HG03039 (cell line): ENCODE measurements around the gene SPATA3.
A peak's percentile ranks its signal among the peaks of the same experiment; 100 is the strongest.

Experiments
- ATAC-seq: cut with Tn5 transposase; IDR thresholded peaks from one replicate; pipeline ENCODE4 v1.9.1; 2021; ENCODE audit warnings: mild to moderate bottlenecking, moderate library complexity; ENCODE audit not compliant: unreplicated experiment

Gene SPATA3

DNA sequence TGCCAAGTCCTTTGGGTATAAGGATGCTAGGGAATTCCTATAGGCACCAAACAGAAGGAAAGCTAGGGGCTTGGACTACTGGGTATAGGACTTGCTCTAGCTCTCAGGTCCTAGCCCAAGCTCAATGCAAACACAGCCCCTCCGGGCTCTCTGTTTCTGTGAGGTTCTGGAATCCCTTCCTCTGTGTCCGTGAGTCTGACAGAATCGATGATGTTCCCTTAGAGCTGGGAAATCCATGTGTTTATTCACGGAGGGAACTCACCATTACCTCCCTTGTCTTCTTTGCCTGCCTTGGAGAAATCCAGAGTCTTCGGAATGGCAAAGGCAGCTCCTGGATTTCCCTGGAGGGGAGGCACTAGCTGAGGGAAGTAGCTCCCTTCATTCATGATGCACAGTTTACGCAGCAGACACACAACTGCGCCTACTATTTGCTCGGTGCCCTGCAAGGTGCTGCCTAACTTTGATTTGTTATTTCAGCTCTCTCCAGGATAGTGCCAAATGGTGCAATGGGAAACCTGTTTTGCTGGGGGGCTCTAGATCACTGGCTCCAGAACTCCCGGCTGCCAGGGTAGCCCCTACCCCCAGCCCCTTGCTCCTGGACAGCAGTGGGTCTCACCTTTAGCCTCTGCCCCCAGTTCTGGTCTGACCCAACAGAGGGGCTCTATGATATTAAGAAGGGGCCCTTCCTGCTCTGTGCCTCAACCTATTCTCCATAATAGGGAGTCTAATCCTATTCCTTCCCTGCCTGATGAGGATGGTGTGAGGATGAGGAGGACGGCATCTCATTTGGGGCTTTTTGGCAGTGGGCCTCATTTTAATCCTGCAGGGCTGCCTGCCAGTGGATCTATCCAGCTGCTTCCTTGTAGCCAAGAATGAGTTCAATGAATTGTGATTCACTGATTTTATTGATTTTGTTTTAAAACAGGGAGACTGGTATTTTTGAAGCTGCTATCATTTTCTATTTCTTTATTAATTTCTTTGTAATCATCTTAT, 52.3 kb downstream of the SPATA3 start:
- no peak for ATAC-seq

DNA sequence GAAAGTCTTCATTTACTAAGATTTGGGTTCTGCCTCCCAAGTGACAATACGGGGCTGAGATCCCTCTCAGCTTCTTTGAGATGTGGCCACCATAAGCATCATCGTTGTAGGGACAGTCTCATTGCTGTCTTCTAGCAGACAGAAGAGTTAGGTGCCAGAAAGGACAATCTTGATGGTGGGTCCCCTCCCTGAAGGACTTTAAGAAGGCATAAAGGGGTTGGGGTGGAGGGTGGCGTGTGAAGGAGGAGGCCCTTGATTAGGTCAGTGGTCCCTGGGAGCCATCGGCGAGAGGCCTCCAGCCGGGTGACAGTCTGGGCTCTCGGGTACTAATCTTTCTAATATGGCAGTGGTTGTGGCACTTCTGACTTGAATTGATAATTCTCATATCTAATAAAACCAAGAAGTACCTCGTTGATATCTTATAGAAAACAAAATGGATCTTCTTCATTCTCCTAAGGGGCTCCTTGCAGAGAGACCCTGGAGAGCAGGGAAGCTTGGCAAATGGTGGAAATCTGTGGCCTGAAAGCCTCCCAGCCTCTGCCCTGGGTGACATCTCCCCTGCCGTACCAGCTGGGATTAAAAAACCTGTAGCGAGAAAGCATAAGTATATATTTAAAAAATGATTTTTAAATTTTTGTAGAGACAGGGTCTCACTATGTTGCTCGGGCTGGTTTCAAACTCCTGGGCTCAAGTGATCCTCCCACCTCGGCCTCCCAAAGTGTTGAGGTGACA, 53.5 kb downstream of the SPATA3 start:
- ATAC-seq, result no peak

DNA sequence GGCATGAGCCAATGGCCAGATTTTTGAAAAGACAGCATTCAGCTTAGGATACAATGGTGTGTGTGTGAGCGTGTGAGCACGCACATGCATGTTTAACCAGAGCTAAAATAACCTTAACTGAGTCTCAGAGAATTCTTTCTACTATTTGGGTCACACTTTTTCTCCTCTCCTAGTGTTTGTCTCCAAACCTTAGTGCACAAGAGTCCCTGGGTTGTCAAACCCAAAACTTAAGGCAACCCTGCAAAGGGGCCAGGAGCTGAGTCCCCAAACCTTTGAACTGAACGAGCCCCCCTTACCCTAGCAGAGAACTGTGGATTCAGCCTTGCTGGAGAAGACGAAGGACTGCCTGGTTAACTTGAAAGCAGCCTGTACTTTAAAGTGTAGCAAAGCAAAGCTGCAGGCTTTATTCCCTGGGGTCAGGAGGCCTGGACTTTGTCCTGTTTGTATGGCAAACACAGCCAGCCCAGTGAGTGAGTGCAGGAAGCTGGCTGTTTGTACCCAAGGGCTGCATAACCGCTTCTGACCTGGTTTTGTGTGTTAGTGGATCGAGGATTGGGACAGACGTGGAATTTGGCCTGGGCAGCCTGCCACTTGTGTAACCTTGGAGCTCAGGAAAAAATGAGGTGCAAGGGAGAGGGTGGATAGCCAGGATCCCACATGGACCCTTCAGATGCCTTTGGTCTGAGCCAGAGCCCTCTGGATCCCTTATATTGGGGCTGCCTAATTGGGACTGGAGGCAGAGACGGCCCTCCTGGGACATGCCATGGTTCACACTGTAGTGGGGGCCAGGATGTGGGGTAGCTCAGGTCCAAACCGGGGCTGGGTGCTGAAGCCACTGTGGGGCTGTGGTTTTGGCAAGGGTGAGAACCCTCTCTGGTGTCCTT, 54.3 kb downstream of the SPATA3 start:
- no peak for ATAC-seq

DNA sequence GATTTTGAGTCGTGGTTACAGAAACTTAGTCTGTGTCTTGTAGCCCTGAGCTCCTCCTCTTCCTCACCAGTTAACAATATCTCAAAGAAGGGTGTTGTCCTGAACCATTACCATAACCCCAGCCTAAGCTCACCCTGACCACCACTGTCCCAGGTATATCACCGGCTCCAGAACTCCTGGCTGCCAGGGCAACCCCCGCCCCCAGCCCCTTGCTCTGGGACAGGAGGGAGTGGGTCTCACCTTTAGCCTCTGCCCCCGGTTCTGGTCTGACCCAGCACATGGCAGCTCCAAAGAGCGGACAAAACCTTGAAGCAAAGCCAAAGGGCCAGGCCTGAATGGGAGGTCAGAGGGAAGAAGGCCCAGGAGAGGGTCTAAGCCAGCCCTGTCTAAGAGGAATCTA, 55.2 kb downstream of the SPATA3 start:
- no peak for ATAC-seq

DNA sequence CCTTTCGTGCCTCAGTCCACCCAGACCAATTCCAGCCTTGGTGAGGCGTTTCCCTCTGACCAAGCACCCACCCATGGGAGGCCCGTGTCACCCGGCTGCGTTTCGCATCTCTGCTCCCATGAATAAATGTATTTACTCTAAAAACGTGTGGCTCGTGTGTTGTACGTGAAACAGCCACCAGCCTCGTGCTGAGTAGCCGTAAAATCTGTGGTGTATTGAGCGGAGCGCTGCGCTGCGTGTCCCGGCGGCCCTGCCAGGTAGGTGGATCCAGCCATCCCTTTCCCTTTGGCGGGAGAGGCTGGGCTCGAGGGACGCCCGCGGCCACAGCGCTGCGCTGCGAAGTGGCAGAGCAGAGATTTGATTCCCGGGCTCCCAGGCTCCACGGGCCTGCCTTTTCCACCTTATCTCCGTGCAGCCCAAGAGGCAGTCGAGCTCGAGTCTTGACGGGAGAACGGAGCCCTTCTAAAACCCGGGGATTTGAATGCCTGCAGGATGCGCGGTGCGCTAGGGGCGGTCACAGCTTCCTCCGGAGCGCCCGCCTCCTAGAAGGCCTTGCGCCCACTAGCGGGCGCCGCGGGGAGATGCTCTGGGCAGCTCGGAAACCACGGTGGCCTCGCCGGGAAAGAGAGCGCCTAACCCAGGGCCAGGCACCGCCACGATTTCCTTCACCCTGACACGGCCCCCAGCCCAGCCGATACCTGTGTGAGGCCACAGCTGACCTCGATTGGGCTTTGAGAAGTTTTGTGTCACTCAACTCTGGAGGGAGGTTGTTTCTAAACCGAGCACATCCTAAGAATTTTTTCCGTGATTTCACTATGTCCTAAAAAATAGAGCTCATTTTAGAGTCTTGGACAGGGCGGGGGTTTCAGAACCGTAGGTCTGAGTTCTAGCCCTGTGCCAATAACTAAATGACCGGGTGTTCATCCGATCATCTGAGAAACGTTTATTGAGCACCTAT, 56.9 kb downstream of the SPATA3 start:
- ATAC-seq, result peak; percentile 69

DNA sequence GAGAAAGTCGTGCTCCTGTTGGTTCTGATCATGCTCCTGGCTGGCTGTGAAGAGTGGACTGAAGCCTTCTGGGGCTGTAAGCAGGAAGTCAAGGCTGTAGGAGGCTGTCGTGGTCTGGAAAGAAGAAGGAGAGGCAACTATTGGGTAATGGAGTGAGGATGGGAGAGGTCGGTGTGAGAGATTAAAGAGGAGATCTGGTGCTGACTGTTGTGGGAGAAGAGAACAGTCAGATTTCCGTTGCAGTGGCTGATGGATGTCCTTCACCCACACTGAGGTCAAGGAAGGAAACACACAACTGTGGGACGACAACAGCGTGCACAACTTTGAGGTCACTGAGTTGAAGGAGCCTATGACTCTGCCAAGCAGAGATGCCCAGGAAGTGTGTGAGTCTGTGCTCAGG, 57.9 kb downstream of the SPATA3 start:
- ATAC-seq, result no peak

DNA sequence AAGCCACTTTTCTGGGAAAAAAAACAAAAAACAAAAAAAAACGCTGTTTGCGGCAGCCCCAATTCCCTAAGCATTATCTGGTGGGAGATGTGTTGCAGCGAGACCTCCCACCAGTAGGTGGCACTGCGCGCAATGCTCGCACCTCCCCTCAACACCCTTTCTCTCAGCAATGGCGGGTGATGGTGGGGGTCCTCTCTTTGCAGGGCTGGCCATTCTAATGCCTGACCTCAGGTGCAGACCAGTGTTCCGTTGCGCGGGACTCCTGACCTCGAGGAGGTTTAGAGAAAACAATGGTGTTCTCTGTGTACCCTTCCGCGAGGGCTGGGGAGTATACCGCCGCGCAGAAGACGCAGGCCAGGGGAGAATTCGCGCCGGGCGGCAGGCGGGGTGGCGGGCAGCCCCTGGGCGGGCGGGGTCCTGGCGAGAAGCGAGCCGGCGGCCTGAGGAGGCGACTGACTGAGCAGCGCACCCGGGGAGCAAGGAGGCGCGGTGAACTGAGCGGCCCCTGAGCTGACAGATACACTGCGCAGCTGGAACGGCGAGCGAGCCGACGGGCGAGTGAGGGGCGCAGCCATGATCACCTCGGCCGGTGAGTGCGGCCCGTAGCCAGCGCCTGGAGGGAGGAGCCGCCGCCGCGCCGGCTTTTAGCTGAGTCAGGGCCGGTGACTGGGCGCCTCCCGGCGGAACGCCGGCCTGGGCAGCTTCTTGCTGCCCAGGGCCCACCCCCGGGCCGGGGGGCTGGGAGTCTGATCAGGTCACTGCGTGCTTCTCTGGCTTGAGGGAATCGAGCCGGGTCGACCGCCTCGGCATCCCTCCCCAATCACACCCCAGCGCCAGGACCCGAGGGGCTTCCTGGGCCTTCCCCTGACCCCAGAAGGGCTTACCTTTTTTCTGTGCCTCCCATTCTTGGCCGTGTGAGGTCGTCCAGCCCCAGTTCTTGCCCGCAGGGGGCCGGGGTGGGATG, 60.8 kb downstream of the SPATA3 start, which contains the start of gene PSMD1:
TSS of gene PSMD1 (plus strand) at position 415 of the 964 bp plus-strand sequence. CDS start at position 574, 159 bp downstream.
- ATAC-seq, result peak; percentile 68

DNA sequence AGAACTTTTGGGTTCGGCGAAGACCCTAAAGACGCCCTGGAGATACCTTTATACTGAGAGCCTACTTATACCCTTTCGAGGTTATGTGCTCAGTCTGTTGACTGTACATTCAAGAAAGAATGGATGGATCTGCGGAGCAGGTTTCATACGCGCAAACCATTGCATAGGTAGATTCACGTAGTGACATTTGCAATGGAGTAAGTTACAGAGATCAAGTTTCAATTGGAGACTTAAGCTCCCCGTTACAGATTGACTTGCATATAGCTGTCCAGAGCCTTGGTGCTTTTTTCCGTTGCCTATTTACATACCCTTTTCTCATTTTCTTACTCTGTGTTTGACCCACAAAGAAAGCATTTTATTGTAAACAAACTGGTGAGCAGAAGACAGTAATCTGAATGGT, 61.7 kb downstream of the SPATA3 start:
- no peak for ATAC-seq
